HEK293T (cell line): ENCODE measurements around the gene YAF2.

ENCODE experiments used
- CTCF ChIA-PET: fragments of 350-600 bp; formaldehyde crosslinking; extraction: SDS; loops from one replicate; lab custom pipeline; 2021; ENCODE audit warnings: antibody characterized with exemption, inconsistent platforms; lab: Yijun Ruan, JAX
- POLR2A ChIA-PET: fragments of 350-600 bp; formaldehyde crosslinking; extraction: SDS; loops from one replicate; lab custom pipeline; 2020; ENCODE audit warnings: antibody characterized with exemption, inconsistent platforms; lab: Yijun Ruan, JAX
- DNase-seq: peaks from one replicate; pipeline ENCODE4 v3.0.0; 2012; ENCODE audit warnings: mixed read lengths; ENCODE audit errors: extremely low spot score
- ARNT ChIP-seq: fragments of 450-650 bp; IDR thresholded peaks from 2 replicates; pipeline ENCODE4 v1.6.1; 2017; ENCODE audit warnings: mild to moderate bottlenecking
- BHLHE40 ChIP-seq: fragments of 450-650 bp; IDR thresholded peaks from 2 replicates; pipeline ENCODE4 v1.6.1; 2016; ENCODE audit warnings: mild to moderate bottlenecking, moderate library complexity, borderline replicate concordance
- CTBP1 ChIP-seq: fragments of 450-650 bp; IDR thresholded peaks from 2 replicates; pipeline ENCODE4 v1.6.1; 2016; ENCODE audit warnings: borderline replicate concordance
- ELF4 ChIP-seq: fragments of 450-650 bp; IDR thresholded peaks from 2 replicates; pipeline ENCODE4 v1.6.1; 2017; ENCODE audit warnings: antibody characterized with exemption
- FOXA1 ChIP-seq: fragments of 450-650 bp; IDR thresholded peaks from 2 replicates; pipeline ENCODE4 v1.6.1; 2016; ENCODE audit warnings: mild to moderate bottlenecking
- FOXK2 ChIP-seq: fragments of 450-650 bp; IDR thresholded peaks from 2 replicates; pipeline ENCODE4 v1.6.1; 2016; ENCODE audit warnings: mild to moderate bottlenecking
- FOXM1 ChIP-seq: fragments of 450-650 bp; IDR thresholded peaks from 2 replicates; pipeline ENCODE4 v1.6.1; 2017; ENCODE audit warnings: mild to moderate bottlenecking, borderline replicate concordance
- HDGF ChIP-seq: fragments of 450-650 bp; IDR thresholded peaks from 2 replicates; pipeline ENCODE4 v1.6.1; 2017; ENCODE audit warnings: antibody characterized with exemption, borderline replicate concordance
- L3MBTL2 ChIP-seq: fragments of 450-650 bp; conservative IDR thresholded peaks from 2 replicates; pipeline ENCODE4 v1.6.1; 2016; ENCODE audit warnings: mild to moderate bottlenecking
- LEF1 ChIP-seq: fragments of 450-650 bp; IDR thresholded peaks from 2 replicates; pipeline ENCODE4 v1.6.1; 2017; ENCODE audit warnings: mild to moderate bottlenecking, borderline replicate concordance
- NFRKB ChIP-seq: fragments of 450-650 bp; IDR thresholded peaks from 2 replicates; pipeline ENCODE4 v1.6.1; 2016; ENCODE audit warnings: mild to moderate bottlenecking, moderate library complexity
- SP1 ChIP-seq: fragments of 450-650 bp; IDR thresholded peaks from 2 replicates; pipeline ENCODE4 v1.6.1; 2017
- SUZ12 ChIP-seq: fragments of 450-650 bp; IDR thresholded peaks from 2 replicates; pipeline ENCODE4 v1.6.1; 2016; ENCODE audit warnings: mild to moderate bottlenecking
- TARDBP ChIP-seq: fragments of 450-650 bp; IDR thresholded peaks from 2 replicates; pipeline ENCODE4 v1.6.1; 2016
- ZNF384 ChIP-seq: fragments of 450-650 bp; IDR thresholded peaks from 2 replicates; pipeline ENCODE4 v1.6.1; 2016
- TF ChIP-seq, protein P1 (sequence below): fragments of 450-650 bp; IDR thresholded peaks from 2 replicates; pipeline ENCODE4 v1.6.1; 2016

The YAF2 gene

DNA sequence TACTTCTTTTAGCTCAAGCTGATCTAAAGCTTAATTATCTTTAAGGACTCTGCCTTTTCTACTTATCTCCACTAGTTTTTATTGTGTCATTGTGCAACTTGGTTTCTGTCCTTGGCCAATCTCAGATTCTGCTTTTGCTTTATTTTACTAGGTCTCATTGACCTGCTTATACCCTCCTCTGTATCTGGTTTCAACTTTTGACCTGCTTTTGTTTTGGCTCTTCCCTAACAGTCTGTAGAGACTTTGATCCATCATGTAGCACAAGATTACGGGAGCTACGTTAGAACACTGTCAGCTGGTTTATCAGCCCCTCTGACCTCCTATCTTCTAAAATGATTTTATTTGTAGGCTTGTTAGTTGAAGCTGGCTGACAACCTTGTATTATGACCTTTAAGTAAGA is 44.2 kb upstream of the YAF2 start:
- ChIA-PET CTCF (no interaction called here), POLR2A (no interaction called here)
- TF ChIP-seq ARNT (no peak), SP1 (no peak), LEF1 (no peak), BHLHE40 (no peak), TARDBP (no peak), NFRKB (no peak)
- TF ChIP-seq, protein P1, sequence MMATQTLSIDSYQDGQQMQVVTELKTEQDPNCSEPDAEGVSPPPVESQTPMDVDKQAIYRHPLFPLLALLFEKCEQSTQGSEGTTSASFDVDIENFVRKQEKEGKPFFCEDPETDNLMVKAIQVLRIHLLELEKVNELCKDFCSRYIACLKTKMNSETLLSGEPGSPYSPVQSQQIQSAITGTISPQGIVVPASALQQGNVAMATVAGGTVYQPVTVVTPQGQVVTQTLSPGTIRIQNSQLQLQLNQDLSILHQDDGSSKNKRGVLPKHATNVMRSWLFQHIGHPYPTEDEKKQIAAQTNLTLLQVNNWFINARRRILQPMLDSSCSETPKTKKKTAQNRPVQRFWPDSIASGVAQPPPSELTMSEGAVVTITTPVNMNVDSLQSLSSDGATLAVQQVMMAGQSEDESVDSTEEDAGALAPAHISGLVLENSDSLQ = no peak

DNA sequence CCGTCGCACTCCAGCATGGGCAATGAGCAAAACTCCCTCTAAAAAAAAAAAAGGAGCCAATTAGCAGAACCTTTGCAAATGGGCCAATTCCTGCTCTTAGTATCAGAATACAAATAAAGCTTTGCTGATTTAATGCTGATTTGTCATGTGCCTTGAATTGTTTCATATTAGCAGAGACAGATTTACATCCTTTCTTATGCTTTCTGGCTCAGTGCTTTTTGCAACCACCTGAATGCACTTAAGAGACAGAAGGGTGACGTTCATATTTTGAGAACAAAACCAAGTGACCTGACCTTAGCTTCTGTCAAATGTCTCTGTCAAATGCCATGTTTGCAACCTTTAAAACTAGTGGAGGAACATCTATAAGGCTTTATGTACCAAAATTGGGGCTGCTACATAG is 43.8 kb upstream of the YAF2 start:
- TF ChIP-seq ELF4 (no peak), SUZ12 (no peak), SP1 (no peak), FOXK2 (no peak), NFRKB (no peak)
- no peak for DNase-seq
- CTCF ChIA-PET = no interaction called here
- POLR2A ChIA-PET = no interaction called here

More for the DNA sequence above, 44.2 kb upstream of the YAF2 start:
- no peak for DNase-seq

DNA sequence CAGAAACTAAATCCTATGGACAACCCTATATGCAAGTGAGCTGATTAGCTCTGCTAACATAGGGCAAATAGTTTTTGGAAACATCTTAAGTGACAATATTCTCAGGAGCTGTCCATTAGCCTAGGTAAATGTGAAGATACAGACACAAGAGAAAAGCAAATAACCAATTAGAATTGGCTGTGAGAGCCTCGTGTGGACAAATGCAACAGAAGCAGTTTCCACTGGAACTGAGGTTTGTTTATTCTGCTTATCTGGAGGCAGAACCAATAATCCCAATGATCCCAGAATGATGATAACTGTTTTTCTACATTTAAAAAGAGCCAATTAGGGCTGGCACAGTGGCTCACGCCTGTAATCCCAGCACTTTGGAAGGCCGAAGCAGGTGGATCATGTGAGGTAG is 43.2 kb upstream of the YAF2 start:
- no peak for DNase-seq
- ChIA-PET POLR2A (no interaction called here), CTCF (no interaction called here)
- TF ChIP-seq LEF1 (no peak), L3MBTL2 (no peak), ELF4 (no peak), CTBP1 (no peak), FOXA1 (no peak), NFRKB (no peak), SUZ12 (no peak), BHLHE40 (no peak), FOXM1 (no peak), ZNF384 (no peak), SP1 (no peak), FOXK2 (no peak), HDGF (no peak), ARNT (no peak), TARDBP (no peak)
- TF ChIP-seq, protein P1 = no peak

DNA sequence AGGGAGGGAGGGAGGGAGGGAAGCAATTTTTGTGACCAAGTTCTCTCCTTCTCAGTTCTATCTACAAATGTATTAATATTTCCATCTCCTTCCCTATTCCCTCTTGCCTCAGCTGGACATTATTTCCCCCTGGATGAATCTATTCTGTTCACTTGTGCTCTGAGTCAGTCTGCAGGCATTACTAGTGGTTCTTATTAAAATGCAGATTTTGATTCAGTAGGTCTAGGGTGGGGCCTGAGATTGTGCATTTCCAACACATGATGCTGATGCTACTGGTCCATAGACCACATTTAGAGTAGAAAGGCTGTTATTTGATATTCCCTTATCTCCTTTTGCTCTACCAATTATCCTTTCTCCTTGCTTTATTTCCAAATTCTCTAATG is 40.1 kb upstream of the YAF2 start:
- ChIA-PET CTCF (no interaction called here), POLR2A (no interaction called here)
- no peak for TF ChIP-seq LEF1
- no peak for TF ChIP-seq FOXM1
- DNase-seq = no peak

DNA sequence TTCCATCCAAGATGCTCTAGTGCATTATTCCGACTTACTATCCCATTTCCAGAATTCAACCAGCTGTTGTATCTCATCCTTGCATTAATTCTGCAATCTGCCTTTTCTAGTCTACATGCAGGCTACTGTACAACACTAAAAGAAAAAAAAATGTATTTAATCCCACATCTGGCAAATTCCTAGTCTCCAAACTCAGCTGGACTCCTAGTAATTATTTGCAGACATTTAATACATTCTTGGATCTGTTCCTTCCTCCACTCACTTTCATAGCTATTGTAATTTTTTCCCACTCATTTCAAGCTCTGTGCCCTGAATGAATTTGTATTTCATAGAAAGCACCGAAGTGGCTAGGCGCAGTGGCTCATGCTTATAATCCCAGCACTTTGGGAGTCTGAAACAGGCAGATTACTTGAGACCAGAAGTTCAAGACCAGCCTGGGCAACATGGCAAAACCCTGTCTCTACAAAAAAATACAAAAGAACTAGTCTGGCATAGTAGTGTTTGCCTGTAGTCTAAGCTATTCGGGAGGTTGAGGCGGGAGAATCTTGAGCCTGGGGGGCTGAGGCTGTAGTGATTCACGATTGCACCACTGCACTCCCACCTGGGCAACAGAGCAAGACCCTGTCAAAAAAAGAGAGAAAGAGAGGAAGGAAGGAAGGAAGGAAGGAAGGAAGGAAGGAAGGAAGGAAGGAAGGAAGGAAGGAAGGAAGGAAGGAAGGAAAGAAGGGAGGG is 39.5 kb upstream of the YAF2 start:
- ChIA-PET CTCF (no interaction called here), POLR2A (no interaction called here)
- TF ChIP-seq FOXK2 (no peak), ELF4 (no peak), NFRKB (no peak)
- DNase-seq = no peak

DNA sequence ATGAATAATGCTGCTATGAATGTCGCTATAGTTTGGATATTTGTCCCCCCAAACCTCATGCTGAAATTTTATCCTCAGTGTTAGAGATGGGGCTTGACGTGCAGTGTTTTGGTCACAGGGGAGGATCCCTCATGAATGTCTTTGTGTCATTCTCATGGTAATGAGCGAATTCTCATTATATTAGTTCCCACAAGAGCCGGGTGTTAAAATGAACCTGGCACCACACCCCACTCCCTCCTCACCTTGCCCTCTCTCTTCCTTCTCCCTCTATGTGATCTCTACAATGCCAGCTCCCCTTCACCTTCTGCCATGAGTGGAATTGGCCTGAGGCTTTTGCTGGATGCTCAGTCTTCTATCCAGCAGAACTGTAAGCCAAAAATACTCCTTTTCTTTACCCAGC is 37.5 kb upstream of the YAF2 start:
- TF ChIP-seq, protein P1 = no peak
- TF ChIP-seq ZNF384 = no peak
- no peak for TF ChIP-seq FOXM1
- no peak for TF ChIP-seq L3MBTL2
- no peak for TF ChIP-seq NFRKB
- TF ChIP-seq ELF4 = no peak
- TF ChIP-seq LEF1 = no peak
- no peak for TF ChIP-seq ARNT
- TF ChIP-seq SP1 = no peak
- POLR2A ChIA-PET = no interaction called here
- CTCF ChIA-PET = interaction anchor here (0.6 kb wide), 1 partner anchor 63 kb away, joined by 3 read pairs; no protein-coding TSS in a partner anchor
- no peak for DNase-seq

DNA sequence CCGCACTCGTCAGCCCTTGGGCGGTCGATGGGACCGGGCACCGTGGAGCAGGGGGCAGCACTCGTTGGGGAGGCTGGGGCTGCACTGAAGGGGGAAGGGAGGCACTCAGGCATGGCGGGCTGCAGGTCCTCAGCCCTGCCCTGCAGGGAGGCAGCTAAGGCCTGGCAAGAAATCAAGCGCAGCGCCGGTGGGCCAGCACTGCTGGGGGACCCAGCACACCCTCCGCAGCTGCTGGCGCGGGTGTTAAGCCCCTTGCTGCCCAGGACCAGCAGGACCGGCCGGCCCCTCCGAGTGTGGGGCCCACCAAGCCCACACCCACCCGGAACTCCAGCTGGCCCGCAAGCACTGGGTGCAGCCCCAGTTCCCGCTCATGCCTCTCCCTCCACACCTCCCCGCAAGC is 35.7 kb upstream of the YAF2 start:
- ChIA-PET CTCF (no interaction called here), POLR2A (no interaction called here)
- DNase-seq = no peak
- TF ChIP-seq ELF4 (no peak), SUZ12 (no peak)

DNA sequence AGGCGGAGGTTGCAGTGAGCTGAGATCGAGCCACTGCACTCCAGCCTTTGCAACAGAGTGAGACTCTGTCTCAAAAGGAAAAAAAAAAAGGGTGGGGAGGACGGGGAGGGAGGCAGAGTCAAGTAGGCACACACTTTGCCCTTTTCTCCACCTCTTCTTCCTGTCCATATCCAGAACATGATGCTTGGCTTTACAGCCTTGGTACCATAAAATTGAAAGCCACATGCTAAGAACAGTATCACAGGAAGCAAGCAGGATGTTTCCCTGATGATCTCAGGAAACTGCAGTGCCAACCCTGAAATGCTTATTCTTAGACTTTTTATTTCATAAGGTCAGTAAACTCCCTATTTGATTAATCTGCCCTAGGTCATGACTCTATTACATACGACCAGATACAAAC is 32.5 kb upstream of the YAF2 start:
- ChIA-PET CTCF (no interaction called here), POLR2A (no interaction called here)
- no peak for DNase-seq
- TF ChIP-seq ZNF384 = no peak
